Thyroid gland (tissue), 4 donors: ENCODE data around the gene KIF3A. TPM values are rescaled to one million over a fixed set of nuclear protein-coding genes. Genes with fewer than 3 reads are reported as not detected.

Source experiments
- DNase-seq, 2 donors: peaks; one replicate each; pipeline ENCODE4 v3.0.0-alpha.2; 2019
- H3K27ac ChIP-seq, 3 donors: fragments of 200-600 bp; sonication (generic); 1 replicate in 2 of 3; 2 replicates in 1 of 3; pipeline ENCODE4 v1.5.1; 2016 to 2019; ENCODE audit warnings: mild to moderate bottlenecking in 1 of 3, moderate library complexity in 1 of 3
- H3K27me3 ChIP-seq: fragments of 200-600 bp; sonication (generic); one replicate; pipeline ENCODE4 v1.5.1; 2019
- H3K36me3 ChIP-seq, 2 donors: fragments of 200-600 bp; sonication (generic); one replicate each; pipeline ENCODE4 v1.5.1; 2016 to 2019
- H3K4me1 ChIP-seq, 2 donors: fragments of 200-600 bp; sonication (generic); one replicate each; pipeline ENCODE4 v1.5.1; 2017 to 2019
- H3K4me3 ChIP-seq, 3 donors: fragments of 200-600 bp; sonication (generic); replicated peaks in 1 of 3; 1 replicate in 2 of 3; 2 replicates in 1 of 3; pipeline ENCODE4 v1.5.1; 2016; ENCODE audit warnings: mild to moderate bottlenecking in 1 of 3
- H3K9me3 ChIP-seq: fragments of 200-600 bp; sonication (generic); one replicate; pipeline ENCODE4 v1.5.1; 2017
- POLR2A ChIP-seq, 2 donors: fragments of 450-650 bp; IDR thresholded peaks; one replicate each; pipeline ENCODE4 v1.6.1; 2017; ENCODE audit warnings: antibody characterized with exemption in 2 of 2, mild to moderate bottlenecking in 2 of 2, moderate library complexity in 1 of 2
- WGBS, 2 donors: methylation state at CpG; one replicate each; pipeline ENCODE4 v1.1.5; 2017; 5-methylcytosine and 5-hydroxymethylcytosine counted together
- intact Hi-C: fragments of 100-400 bp; cut with DNase I; formaldehyde crosslinking; loops from one replicate; pipeline ENCODE4 v1.15.1; 2023
- total RNA-seq, 4 donors: library from RNA; depleted of rRNA; stranded (reverse); fragments of >200 nt; gene quantifications; one replicate each; pipeline ENCODE4 v1.2.3, GENCODE V29; 2016
- TF ChIP-seq, protein P1 (sequence below), 6 experiments: fragments of 200-600 bp in 3 of 6; fragments of 450-650 bp in 3 of 6; sonication (generic) in 3 of 6; IDR thresholded peaks; one replicate each; pipeline ENCODE4 v1.5.1; 2016 to 2019; ENCODE audit warnings: antibody characterized with exemption in 6 of 6, mild to moderate bottlenecking in 2 of 6, inconsistent platforms in 1 of 6, moderate library complexity in 1 of 6

Gene KIF3A
- total RNA-seq, 4 donors from 2014 or later = 8.2 to 12.2 (median 10.5) TPM

DNA sequence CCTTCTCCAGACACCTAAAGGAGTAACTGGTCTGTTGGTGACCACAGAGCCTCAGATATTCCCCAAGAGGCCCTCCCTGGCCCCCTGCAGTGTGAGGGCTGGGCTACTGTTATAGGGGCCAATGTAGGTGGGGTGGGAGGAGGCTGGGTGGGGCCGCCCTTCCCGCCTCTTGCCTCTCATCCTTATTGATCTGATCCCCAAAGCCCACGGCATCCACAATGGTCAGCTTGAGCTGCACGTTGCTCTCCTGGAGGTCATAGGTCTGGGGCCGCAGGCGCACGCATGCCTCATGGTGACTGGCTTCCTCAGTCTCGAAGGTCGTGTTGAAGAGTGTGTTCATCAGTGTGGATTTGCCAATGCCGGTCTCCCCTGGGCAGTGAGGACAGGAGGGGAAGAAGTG lies 26.7 kb upstream of the KIF3A start:
- 97% methylated on average over 10 of the region's 10 CpGs for WGBS, 2 donors
- H3K36me3 ChIP-seq = peaks cover 46 to 50% of the 10 kb centered on the region in 2 donors

DNA sequence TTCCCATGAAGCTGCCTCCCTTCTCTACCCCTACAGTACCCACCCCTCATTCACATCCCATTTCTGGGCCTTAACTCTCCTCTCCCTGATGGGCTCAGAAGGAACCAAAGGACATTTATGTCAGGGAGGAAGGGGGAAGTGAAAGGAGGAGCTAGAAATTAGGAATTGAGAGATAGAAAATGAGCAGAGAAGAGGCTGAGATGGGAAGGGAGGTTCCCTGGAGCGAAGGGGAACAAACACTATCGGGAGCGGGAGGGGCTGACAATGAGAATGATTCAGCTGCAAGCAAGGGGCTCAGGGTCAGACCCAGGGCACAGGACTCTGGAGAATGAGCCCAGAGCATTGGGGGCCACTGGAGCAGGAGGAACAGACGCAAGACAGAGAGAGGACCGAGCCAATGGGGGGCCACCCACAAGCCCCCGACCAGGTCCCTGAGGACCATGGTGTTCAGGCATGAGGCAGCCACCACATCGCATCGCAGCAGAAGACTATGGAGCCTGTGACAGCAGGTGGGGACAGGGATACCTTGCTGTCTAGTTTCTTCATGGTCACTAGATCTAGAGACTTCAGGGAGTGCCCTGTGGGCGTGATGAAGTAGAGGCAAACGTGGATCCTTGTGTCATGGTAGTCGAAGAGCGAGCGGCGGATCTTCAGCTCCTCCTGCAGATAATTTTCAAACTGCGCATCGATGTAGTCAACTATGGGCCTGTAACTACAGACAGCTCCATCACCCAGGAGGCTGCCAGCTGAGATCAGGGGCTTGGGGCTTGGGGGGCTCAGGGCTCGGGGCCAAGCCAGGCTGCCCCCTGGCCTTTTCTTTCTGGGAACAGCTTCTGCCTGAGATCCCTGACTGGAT lies 26.1 kb upstream of the KIF3A start:
- intact Hi-C loops = no loop called here
- Histone ChIP-seq H3K27me3 (no peaks in the 10 kb centered on the region), H3K4me3 (no peak overlapping the region), H3K27ac (no peak overlapping the region), H3K4me1 (peaks cover 12 to 21% of the 10 kb centered on the region in 2 donors), H3K9me3 (no peaks in the 10 kb centered on the region), H3K36me3 (peaks cover 53 to 56% of the 10 kb centered on the region in 2 donors)
- TF ChIP-seq POLR2A (IDR thresholded peaks at IDR 0.05) = no peak
- TF ChIP-seq, protein P1, sequence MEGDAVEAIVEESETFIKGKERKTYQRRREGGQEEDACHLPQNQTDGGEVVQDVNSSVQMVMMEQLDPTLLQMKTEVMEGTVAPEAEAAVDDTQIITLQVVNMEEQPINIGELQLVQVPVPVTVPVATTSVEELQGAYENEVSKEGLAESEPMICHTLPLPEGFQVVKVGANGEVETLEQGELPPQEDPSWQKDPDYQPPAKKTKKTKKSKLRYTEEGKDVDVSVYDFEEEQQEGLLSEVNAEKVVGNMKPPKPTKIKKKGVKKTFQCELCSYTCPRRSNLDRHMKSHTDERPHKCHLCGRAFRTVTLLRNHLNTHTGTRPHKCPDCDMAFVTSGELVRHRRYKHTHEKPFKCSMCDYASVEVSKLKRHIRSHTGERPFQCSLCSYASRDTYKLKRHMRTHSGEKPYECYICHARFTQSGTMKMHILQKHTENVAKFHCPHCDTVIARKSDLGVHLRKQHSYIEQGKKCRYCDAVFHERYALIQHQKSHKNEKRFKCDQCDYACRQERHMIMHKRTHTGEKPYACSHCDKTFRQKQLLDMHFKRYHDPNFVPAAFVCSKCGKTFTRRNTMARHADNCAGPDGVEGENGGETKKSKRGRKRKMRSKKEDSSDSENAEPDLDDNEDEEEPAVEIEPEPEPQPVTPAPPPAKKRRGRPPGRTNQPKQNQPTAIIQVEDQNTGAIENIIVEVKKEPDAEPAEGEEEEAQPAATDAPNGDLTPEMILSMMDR (IDR thresholded peaks at IDR 0.05) = no peak
- 94 to 95% methylated on average over 14 to 16 of the region's 17 CpGs for WGBS, 2 donors
- DNase-seq = no peak

More for the DNA sequence above, 26.7 kb upstream of the KIF3A start:
- intact Hi-C loops = no loop called here
- H3K9me3 ChIP-seq = no peaks in the 10 kb centered on the region
- DNase-seq = no peak
- H3K27me3 ChIP-seq = no peaks in the 10 kb centered on the region
- no peak overlapping the region for H3K27ac ChIP-seq
- no peak for TF ChIP-seq POLR2A (IDR thresholded peaks at IDR 0.05)
- TF ChIP-seq, protein P1 (IDR thresholded peaks at IDR 0.05) = no peak
- peaks cover 12 to 27% of the 10 kb centered on the region in 2 donors for H3K4me1 ChIP-seq
- no peak overlapping the region for H3K4me3 ChIP-seq

DNA sequence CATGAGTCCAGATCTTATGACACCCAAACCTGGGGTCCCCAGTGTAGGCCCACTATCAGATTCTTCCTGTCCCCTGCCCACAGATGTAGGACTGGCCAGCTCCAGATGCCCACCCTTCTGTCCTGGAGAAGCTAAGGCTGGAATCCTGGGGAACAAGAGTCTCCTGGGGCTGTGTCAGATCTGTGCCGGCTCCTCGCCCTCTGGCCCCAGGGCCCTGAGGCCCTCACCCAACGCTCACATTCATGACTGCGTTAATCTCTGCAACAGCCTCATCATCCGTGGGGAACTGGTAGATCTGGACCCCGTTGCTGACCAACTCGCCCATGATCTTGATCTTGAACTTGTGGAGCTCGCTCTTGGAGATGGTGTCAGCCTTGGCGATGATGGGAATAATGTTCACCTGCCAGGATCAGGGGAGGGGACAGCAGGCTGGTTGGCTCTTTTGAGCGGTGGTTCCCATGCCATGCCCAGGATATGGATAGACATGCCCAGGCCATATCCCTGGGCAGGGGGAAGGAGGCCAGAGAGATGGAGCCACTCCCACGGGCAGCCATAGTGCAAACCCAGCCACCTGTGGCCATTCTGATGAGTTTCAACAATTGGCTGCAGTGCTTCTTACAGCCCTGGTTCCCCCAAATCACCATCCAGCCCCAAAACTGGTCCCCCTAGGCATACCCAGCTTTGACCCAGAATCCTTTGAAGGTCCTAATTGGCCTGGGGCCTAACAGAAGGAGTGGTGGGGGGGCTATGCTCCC lies 25.1 kb upstream of the KIF3A start:
- Histone ChIP-seq H3K27ac (no peak overlapping the region), H3K36me3 (peaks cover 60 to 65% of the 10 kb centered on the region in 2 donors), H3K9me3 (no peaks in the 10 kb centered on the region), H3K27me3 (no peaks in the 10 kb centered on the region), H3K4me3 (no peak overlapping the region), H3K4me1 (peaks cover 9 to 11% of the 10 kb centered on the region in 2 donors)
- 95 to 99% methylated on average over 9 to 10 of the region's 11 CpGs for WGBS, 2 donors
- no peak for TF ChIP-seq POLR2A (IDR thresholded peaks at IDR 0.05)
- TF ChIP-seq, protein P1 (IDR thresholded peaks at IDR 0.05) = no peak
- intact Hi-C loops = no loop called here
- DNase-seq = no peak

DNA sequence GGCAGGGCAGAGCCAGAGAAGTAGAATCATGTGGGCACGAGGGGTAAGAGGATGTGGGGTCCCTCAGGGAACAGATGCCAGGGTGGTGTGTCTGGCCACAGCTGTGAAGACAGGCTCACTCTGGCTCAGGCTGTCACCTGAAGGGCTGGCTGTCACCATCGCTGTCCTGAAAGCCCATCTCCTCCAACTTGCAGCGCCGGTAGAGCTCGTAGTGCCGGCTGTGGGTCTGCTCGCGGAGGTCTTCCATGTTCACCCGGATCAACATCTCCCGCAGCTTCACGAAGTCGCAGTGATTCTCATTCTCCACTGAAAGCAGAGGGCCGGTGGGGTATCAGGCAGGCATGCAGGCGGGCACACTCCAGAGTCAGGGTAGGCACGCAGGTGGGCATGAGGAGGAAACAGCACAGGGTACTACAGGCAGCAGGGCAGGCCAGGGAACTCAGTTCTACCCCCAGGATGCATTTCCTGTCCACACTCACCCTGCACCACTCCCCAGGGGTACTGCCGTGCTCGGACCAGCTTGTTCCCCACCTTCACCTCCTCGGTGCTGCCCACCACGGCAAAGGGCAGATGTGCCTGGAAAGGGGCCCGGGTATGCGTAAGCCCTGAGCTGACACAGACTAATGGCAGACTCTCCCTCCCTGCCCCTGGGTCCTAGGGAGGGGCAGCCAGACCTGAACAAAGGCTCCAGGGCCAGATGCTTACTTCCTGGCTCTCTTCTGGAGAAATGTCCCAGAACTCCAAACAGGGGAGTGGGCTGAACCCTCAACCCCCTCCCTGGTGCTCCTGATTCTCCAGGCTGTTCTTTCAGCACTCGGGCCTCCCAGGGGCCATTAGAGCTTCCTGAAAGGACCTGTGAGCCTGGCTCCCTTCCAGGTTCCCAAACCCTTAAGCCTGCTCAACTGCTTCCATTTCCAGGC lies 24.2 kb upstream of the KIF3A start:
- H3K4me3 ChIP-seq = no peak overlapping the region
- DNase-seq = no peak
- peaks cover under 1 to 3% of the 10 kb centered on the region in 2 donors for H3K4me1 ChIP-seq
- intact Hi-C loops = no loop called here
- no peaks in the 10 kb centered on the region for H3K9me3 ChIP-seq
- 92 to 93% methylated on average over 20 to 22 of the region's 22 CpGs for WGBS, 2 donors
- no peaks in the 10 kb centered on the region for H3K27me3 ChIP-seq
- H3K27ac ChIP-seq = no peak overlapping the region
- TF ChIP-seq, protein P1 (IDR thresholded peaks at IDR 0.05) = no peak
- no peak for TF ChIP-seq POLR2A (IDR thresholded peaks at IDR 0.05)
- peaks cover 60 to 65% of the 10 kb centered on the region in 2 donors for H3K36me3 ChIP-seq
